ENCODE results near the gene PRSS8.

DNA sequence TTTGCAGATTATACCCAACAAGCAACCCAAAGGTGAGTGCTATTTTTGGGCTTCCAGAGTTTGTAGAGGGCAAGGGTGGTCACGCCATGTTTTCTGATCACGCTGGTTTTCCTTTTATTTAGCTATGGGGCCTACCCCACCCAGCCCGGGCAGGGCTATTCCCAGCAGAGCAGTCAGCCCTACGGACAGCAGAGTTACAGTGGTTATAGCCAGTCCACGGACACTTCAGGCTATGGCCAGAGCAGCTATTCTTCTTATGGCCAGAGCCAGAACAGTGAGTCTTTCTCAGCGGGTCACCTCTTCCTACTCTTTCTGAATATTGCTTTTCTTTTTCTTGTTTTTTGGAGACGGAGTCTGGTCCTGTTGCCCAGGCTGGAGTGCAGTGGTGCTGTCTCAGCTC lies 46.9 kb upstream of the PRSS8 start:
- TF ChIP-seq GATA3 (IDR thresholded peaks at IDR 0.05; ENCODE audit: low read depth, low read length) (no peak), GATA2 (IDR thresholded peaks at IDR 0.05; ENCODE audit: low read depth, low read length) (no peak)
